Measurements from ENCODE around the gene AMY1B.
"Not testable (repeated sequence)": the region's sequence is repeated elsewhere in the genome, so short reads cannot be mapped to it uniquely, and the experiment has no call there.

AMY1B gene

DNA sequence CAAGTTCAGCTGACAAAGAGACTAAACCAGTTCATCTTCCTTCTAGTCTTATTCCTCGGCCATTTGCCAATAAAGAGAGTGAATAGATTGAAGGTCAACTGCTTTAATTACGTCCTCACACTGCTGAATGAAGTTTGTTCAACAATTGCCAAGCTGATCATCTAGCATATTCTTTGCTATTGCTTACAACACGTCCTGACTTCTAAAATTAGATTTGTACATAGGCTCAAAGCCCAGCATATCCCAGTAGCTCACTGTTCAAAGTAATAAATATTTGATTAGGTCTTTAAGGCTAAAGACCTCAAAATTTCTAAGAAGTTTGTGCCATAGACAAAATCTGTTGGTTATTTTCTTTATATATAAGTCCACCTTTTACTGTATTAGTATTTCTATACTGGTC lies 19.7 kb downstream of the AMY1B start:
- H3K36me3 ChIP-seq (ENCODE audit: control insufficient read depth, insufficient read depth, low read length); H3K9me3 ChIP-seq (ENCODE audit: control insufficient read depth, low read length); H3K4me1 ChIP-seq (ENCODE audit: control insufficient read depth, insufficient read depth, low read length, poor library complexity, severe bottlenecking); H3K4me3 ChIP-seq (ENCODE audit: extremely low read depth, insufficient read depth, low read length, poor library complexity, severe bottlenecking); H3K27ac ChIP-seq (ENCODE audit: low read depth, low read length, severe bottlenecking): not testable (repeated sequence)
- no CpG with 5 or more reads among the region's 3 CpGs for WGBS, 2 experiments (ENCODE audit: insufficient coverage in 2 of 2)

DNA sequence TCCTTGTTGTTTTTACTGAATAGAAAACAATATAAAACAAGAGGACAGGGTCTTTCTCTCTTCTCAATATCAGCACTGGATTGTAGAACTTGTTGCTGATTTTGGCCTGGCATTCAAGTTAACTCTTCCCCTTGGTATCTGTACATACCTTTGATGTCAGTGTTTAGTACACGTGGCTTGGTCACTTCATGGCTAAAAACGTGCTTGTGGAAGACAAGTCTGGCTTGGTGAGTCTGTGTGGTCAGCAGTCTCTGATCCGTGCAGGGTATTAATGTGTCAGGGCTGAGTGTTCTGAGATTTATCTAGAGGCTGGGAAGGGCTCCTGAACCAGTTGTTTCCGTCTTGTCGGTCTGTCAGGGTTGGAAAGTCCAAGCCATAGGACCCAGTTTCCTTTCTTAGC lies 40.5 kb downstream of the AMY1B start, which contains the start of gene AMY1A:
Gene AMY1A, plus strand, starts transcription at position 301 of the 400 bp plus-strand sequence. CDS start 571 bp downstream, outside the sequence.
- not testable (repeated sequence) for H3K36me3 ChIP-seq (ENCODE audit: control insufficient read depth, insufficient read depth, low read length); H3K27ac ChIP-seq (ENCODE audit: low read depth, low read length, severe bottlenecking); H3K4me3 ChIP-seq (ENCODE audit: extremely low read depth, insufficient read depth, low read length, poor library complexity, severe bottlenecking); H3K4me1 ChIP-seq (ENCODE audit: control insufficient read depth, insufficient read depth, low read length, poor library complexity, severe bottlenecking); H3K9me3 ChIP-seq (ENCODE audit: control insufficient read depth, low read length)
- WGBS, 2 experiments (ENCODE audit: insufficient coverage in 2 of 2), result no CpG with 5 or more reads among the region's 5 CpGs

DNA sequence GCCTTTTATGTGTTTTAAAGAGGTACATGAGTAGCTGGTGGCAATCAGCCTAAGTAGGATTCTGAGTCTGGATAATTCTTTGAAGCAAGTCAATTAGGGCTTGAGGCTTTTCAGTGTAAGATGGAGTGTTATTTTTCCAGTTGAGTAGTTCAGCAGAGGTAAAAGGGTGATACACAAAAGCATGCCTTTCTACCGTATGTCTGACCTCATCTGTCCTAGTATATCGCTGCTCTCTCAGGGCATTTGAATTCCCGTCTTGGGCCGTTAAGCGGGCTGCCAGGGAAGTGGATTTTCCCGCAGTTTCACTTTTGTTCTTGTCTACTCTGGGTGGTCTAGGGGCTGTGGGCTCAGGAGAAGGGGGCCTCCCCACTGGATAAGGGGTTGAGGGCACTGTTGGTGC lies 41.9 kb downstream of the AMY1B start:
- H3K27ac ChIP-seq (ENCODE audit: low read depth, low read length, severe bottlenecking); H3K4me3 ChIP-seq (ENCODE audit: extremely low read depth, insufficient read depth, low read length, poor library complexity, severe bottlenecking); H3K4me1 ChIP-seq (ENCODE audit: control insufficient read depth, insufficient read depth, low read length, poor library complexity, severe bottlenecking); H3K9me3 ChIP-seq (ENCODE audit: control insufficient read depth, low read length); H3K36me3 ChIP-seq (ENCODE audit: control insufficient read depth, insufficient read depth, low read length): not testable (repeated sequence)
- no CpG with 5 or more reads among the region's 6 CpGs for WGBS, 2 experiments (ENCODE audit: insufficient coverage in 2 of 2)

DNA sequence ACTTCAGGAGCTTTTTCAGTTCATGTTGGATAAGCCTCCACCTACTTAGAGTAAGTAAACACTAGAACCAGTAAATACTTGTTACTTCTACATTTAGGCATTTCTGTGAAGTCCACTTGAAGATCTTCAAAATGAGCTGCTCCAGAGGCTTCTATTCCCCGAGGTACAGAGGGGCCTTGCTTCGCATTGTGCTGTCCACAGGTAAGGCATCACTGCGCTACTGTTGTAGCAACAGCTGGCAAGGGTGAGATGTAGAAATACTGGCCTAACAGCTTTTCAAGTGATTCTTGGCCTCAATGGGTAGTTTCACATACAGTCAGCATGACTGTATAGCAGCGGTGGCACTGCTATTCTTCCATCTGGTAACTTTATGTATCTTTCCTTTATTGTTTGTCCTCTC lies 45.1 kb downstream of the AMY1B start:
- no CpG with 5 or more reads among the region's 4 CpGs for WGBS, 2 experiments (ENCODE audit: insufficient coverage in 2 of 2)
- H3K4me3 ChIP-seq (ENCODE audit: extremely low read depth, insufficient read depth, low read length, poor library complexity, severe bottlenecking); H3K9me3 ChIP-seq (ENCODE audit: control insufficient read depth, low read length); H3K27ac ChIP-seq (ENCODE audit: low read depth, low read length, severe bottlenecking); H3K4me1 ChIP-seq (ENCODE audit: control insufficient read depth, insufficient read depth, low read length, poor library complexity, severe bottlenecking); H3K36me3 ChIP-seq (ENCODE audit: control insufficient read depth, insufficient read depth, low read length): not testable (repeated sequence)

DNA sequence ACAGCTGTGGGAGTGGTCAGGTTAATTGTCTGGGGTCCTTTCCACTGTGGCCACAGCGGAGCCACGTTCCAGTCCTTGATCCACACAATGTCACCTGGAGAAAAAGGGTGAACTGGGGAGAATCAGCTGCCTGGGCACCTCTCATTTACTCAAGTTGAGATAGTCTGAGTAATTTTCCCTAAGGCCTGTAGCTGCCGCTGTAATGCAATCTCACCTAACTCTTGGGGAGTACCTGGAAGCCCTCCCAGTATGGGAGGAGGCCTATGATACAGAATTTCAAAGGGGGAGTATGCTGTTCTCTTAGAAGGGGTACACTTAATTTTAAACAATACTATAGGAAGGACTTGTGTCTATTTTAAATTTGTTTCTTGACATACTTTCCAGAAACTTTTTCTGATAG lies 45.7 kb downstream of the AMY1B start:
- H3K4me3 ChIP-seq (ENCODE audit: extremely low read depth, insufficient read depth, low read length, poor library complexity, severe bottlenecking); H3K27ac ChIP-seq (ENCODE audit: low read depth, low read length, severe bottlenecking); H3K9me3 ChIP-seq (ENCODE audit: control insufficient read depth, low read length); H3K36me3 ChIP-seq (ENCODE audit: control insufficient read depth, insufficient read depth, low read length); H3K4me1 ChIP-seq (ENCODE audit: control insufficient read depth, insufficient read depth, low read length, poor library complexity, severe bottlenecking): not testable (repeated sequence)
- WGBS, 2 experiments (ENCODE audit: insufficient coverage in 2 of 2), result no CpG with 5 or more reads among the region's 3 CpGs

DNA sequence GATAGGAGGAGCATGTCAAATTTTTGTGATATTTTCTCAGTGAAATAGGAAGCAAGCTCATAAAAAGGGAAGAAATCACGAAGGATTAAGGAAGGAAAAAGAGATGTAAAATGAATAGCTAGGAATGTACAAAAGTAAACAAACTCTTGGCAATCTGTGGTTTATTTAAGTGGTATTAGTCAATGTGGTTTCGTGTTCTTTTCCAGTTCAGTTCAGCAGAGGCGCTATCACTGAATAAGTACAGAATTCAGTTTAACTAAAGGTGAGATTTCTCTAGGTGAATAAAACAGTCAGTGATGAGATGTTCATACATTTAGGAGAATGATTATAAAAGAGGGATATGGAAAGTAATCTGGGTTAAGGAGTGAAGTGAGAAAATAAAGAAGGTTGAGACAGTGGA lies 52.1 kb downstream of the AMY1B start:
- no CpG with 5 or more reads among the region's 3 CpGs for WGBS, 2 experiments (ENCODE audit: insufficient coverage in 2 of 2)

DNA sequence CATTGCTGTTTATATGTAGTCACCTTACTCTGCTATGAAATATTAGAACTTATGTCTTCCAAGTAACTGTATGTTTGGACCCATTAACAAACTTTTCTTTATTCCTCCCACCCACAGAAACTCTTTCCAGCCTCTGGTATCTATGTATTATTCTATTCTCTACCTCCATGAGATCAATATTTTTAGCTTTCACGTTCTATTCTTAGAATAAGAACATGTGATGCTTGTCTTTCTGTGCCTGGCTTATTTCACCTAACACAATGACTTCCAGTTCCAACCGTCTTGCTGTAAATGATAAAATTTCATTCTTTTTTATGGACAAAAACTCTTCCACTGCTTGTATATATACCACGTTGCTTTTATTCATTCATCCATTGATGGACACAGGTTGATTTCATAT lies 54.8 kb downstream of the AMY1B start:
- not testable (repeated sequence) for H3K4me1 ChIP-seq (ENCODE audit: control insufficient read depth, insufficient read depth, low read length, poor library complexity, severe bottlenecking); H3K36me3 ChIP-seq (ENCODE audit: control insufficient read depth, insufficient read depth, low read length); H3K9me3 ChIP-seq (ENCODE audit: control insufficient read depth, low read length); H3K27ac ChIP-seq (ENCODE audit: low read depth, low read length, severe bottlenecking); H3K4me3 ChIP-seq (ENCODE audit: extremely low read depth, insufficient read depth, low read length, poor library complexity, severe bottlenecking)
- WGBS, 2 experiments (ENCODE audit: insufficient coverage in 2 of 2), result no CpG with 5 or more reads among the region's 3 CpGs

More for the DNA sequence above, 52.1 kb downstream of the AMY1B start:
- H3K27ac ChIP-seq (ENCODE audit: low read depth, low read length, severe bottlenecking); H3K4me3 ChIP-seq (ENCODE audit: extremely low read depth, insufficient read depth, low read length, poor library complexity, severe bottlenecking); H3K36me3 ChIP-seq (ENCODE audit: control insufficient read depth, insufficient read depth, low read length); H3K9me3 ChIP-seq (ENCODE audit: control insufficient read depth, low read length); H3K4me1 ChIP-seq (ENCODE audit: control insufficient read depth, insufficient read depth, low read length, poor library complexity, severe bottlenecking): not testable (repeated sequence)

Measured in mesodermal cell (in vitro differentiated cells).